GM19397 (cell line): Measurements from ENCODE around the gene MRPS24.
"Not testable (repeated sequence)": the region's sequence is repeated elsewhere in the genome, so short reads cannot be mapped to it uniquely, and the experiment has no call there.

ENCODE experiments used
- ATAC-seq: cut with Tn5 transposase; IDR thresholded peaks from one replicate; pipeline ENCODE4 v1.9.1; 2021; ENCODE audit warnings: mild to moderate bottlenecking, moderate library complexity; ENCODE audit not compliant: unreplicated experiment

The MRPS24 gene

DNA sequence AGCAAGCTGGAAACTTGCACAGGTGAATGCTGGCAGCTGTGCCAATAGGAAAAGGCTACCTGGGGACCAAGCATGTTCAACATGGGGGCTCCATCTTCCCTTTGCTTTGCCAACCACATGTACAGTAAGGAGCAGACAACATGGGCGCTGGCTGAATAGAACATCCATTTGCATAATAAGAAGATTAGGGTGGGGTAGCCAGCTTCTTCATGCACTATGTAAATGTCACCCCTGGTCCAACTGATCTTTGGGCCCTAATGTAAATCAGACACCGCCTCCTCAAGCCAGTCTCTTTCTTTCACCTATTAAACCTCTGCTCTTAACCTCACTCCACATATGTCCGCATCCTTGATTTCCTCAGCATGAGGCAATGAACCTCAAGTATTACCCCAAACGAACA lies 26.0 kb downstream of the MRPS24 start:
- no peak for ATAC-seq

DNA sequence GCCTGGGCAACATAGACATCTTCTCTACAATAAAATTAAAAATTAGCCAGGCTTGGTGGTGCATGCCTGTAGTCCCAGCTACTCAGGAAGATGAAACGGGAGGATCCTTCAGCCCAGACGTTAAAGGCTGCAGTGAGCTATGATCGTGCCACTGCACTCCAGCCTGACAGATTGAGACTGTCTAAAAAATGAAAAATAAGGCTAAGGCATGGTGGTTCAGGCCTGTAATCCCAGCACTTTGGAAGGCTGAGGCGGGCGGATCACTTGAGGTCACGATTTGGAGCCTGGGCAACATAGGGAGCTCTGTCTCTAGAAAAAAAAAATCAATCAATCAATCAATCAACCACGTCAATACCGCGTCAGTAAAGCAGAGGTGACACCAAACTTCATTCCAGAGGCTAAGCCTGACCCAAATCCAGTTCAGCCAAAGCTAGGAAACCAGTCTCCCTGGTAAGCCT lies 31.1 kb downstream of the MRPS24 start:
- no peak for ATAC-seq

DNA sequence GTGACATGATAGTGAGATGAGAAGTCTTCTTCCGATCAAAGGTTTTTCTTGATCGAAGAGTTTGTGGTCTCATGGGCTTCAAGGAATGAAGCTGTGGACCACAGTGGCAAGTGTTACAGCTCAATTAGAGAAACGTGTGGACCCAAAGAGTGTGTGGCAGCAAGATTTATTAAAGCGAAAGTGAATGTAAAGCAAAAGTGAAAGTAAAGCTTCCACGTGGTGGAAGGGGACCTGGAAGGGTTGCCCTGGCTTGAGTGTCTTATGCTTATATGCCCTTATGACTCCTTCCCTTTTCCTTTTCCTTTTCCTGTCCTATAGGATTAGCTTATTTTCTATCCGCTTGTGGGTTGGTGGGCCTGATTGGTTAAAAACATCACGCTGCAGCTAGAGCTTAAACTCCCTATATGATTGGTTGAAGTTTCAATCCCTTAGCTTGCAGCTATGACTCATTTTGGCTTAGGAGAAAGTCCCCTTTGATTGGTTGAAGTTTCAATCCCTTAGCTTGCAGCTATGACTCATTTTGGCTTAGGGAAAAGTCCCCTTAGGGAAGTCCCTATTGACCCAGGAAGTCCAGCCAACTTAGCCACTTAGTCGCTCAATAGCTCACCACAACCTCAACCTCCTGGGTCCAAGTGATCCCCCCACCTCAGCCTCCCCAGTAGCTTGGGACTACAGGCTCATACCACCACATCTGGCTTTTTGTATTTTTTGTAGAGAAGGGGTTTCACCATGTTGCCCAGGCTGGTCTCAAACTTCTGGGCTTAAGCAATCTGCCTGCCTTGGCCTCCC lies 34.7 kb downstream of the MRPS24 start:
- ATAC-seq, result peak; percentile 63

DNA sequence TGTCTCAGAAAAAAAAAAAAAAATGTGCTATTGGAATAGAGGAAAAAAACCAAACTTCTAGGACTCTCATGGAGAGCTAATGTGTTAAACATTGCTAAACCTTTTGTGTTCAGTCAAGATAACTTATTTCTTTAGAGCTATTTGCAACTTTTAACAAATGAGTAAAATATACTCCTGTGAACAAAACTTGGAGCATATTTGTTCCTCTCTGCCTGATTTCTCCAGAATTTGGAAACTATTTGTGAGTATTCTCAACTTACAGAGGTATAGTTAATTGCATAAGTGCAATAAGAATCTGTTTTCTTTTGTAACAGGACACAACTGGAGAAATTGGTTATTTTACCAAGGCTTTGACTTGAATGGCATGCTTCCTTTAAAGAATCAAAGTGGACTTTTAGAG lies 38.4 kb downstream of the MRPS24 start:
- not testable (repeated sequence) for ATAC-seq

DNA sequence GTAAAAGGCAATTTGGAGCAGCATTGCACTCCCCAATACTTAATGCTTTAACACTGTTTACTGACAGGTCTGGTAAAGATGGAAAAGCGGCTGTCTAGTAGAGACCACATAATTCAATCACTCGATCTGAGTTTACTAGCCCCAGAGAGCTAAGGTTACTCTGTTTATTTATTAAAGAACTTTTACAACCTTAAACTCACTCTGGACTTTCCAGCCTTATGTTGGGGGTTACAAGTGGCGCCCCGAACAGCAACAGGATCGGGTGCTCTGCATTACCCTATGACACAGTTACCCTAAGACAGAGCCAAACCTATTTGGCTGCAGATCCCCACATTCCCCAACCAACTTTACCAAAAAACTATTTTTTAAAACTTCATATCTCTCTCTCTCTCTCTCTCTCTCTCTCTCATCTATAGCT lies 43.9 kb downstream of the MRPS24 start:
- no peak for ATAC-seq

DNA sequence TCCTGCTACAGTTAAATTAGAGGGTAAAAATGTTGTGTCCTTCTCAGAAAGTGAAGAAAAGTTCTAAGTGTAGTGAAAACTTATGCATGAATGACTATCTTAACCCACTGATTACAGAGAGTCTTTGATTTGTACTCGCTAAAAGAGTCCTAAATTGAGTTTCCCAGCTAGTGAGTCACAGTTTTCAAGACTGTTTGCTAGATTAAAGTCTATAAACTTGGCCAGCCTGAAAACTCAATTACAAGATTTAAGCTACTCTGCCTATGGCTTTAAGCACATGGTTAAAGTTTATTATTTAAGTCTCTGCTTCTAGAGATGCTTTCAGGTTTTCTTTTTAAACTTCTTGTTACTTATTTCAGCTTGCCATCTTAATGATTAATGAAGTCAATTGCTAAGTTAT lies 44.4 kb downstream of the MRPS24 start:
- no peak for ATAC-seq

DNA sequence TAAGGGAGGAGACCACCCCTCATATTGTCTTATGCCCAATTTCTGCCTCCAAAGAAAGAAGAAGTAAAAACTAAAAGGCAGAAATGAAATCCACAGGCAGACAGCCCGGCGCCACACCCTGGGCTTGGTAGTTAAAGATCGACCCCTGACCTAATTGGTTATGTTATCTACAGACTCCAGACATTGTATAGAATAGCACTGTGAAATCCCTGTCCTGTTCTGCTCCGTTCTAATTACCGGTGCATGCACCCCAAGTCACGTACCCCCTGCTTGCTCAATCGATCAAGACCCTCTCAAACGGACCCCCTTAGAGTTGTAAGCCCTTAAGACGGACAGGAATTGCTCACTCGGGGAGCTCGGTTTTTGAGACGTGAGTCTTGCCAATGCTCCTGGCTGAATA lies 44.8 kb downstream of the MRPS24 start:
- not testable (repeated sequence) for ATAC-seq

DNA sequence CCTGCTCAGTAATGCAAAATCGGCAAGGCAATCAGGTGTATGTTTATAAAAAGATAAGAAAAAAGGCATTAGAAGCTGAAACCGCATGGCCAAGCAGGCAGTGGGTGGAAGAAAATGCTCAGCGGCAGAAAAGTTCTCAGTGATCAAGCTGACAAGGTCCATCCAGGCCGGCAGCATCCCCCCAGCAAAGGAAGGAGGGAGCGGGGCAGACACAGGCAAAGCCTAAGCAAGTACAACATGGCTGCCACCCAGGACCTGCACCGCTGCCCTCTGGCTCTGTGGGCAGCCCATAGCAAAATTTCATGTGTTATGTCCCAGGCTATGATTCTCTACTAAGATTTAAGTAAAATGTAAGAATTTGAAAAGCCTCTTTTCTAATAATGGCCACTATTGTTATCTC lies 45.4 kb downstream of the MRPS24 start:
- no peak for ATAC-seq

DNA sequence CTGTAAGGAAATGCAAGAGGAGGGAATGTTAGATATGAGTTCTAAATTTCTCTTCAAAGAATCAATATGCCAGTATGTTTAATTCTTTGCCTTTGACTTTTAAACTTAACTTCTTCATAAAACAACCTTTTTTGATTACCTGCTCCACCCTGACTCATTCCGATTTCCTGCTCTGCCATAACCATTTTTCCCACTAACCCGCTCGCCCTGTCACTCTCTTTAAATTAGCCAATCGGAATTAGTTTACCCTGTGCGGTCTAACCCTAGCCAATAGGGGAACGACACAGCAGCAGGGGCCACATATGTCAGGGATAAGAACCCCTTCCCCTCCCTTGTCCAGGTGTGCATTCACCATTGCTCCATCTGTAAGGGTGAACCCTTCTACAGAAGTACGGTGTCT lies 45.9 kb downstream of the MRPS24 start:
- ATAC-seq, result not testable (repeated sequence)
